HL-60 (cell line): ENCODE data around the gene WDR45B.

ENCODE experiments used
- DNase-seq, 2 experiments: peaks; one replicate each; pipeline ENCODE4 v3.0.0-alpha.2; 2010 to 2020; ENCODE audit warnings: low read depth in 1 of 2, low spot score in 1 of 2
- H3K27ac ChIP-seq: fragments of 250-450 bp; sonication (Bioruptor Pico); replicated peaks from 2 replicates; pipeline ENCODE4 v1.5.1; 2020; ENCODE audit warnings: mild to moderate bottlenecking, moderate library complexity
- H3K27me3 ChIP-seq: fragments of 250-450 bp; sonication (Bioruptor Pico); 2 replicates; pipeline ENCODE4 v1.5.1; 2021; ENCODE audit warnings: mild to moderate bottlenecking, moderate library complexity; ENCODE audit not compliant: insufficient read depth, poor library complexity, severe bottlenecking
- H3K4me3 ChIP-seq: replicated peaks from 2 replicates; pipeline ENCODE4 v1.5.1; 2011; ENCODE audit warnings: mild to moderate bottlenecking, control low read depth, low read length; ENCODE audit not compliant: insufficient read depth
- CTCF ChIP-seq: IDR thresholded peaks from one replicate; pipeline ENCODE4 v1.5.1; 2011; ENCODE audit warnings: low read length, control low read depth, inconsistent platforms; ENCODE audit not compliant: insufficient read depth
- GABPA ChIP-seq: IDR thresholded peaks from 2 replicates; pipeline ENCODE4 v1.6.1; 2012; ENCODE audit warnings: low read depth
- POLR2AphosphoS5 ChIP-seq: IDR thresholded peaks from 2 replicates; pipeline ENCODE4 v1.6.1; 2012; ENCODE audit warnings: low read depth
- REST ChIP-seq: IDR thresholded peaks from 2 replicates; pipeline ENCODE4 v1.6.1; 2012; ENCODE audit warnings: low read depth; ENCODE audit not compliant: insufficient replicate concordance
- SPI1 ChIP-seq: IDR thresholded peaks from 2 replicates; pipeline ENCODE4 v1.6.1; 2012; ENCODE audit warnings: low read depth, mild to moderate bottlenecking, borderline replicate concordance

Gene WDR45B

GRCh38 chr17:82608816-82609215 lies 39.4 kb downstream of the WDR45B start:
- no peak overlapping the region for H3K27ac ChIP-seq
- DNase-seq, result no peak
- H3K27me3 ChIP-seq, result no peaks in the 10 kb centered on the region
- TF ChIP-seq GABPA (no peak), REST (no peak), SPI1 (no peak)
- H3K4me3 ChIP-seq, result no peak overlapping the region

- no peak for DNase-seq
- TF ChIP-seq SPI1, result no peak
- TF ChIP-seq GABPA, result no peak
- TF ChIP-seq CTCF, result no peak
- TF ChIP-seq POLR2AphosphoS5, result no peak
- TF ChIP-seq REST, result no peak
- no peaks in the 10 kb centered on the region for H3K27me3 ChIP-seq
- no peak overlapping the region for H3K27ac ChIP-seq
- no peak overlapping the region for H3K4me3 ChIP-seq
These were observed 42.2 kb downstream of the WDR45B start for GRCh38 chr17:82605939-82606600.

GRCh38 chr17:82604532-82604931 lies 43.7 kb downstream of the WDR45B start:
- Histone ChIP-seq H3K27me3 (no peaks in the 10 kb centered on the region), H3K27ac (peak overlapping the region; percentile 38), H3K4me3 (no peak overlapping the region)
- no peak for DNase-seq
- TF ChIP-seq SPI1, result no peak
- TF ChIP-seq GABPA, result no peak
- TF ChIP-seq REST, result no peak
- no peak for TF ChIP-seq CTCF
- no peak for TF ChIP-seq POLR2AphosphoS5
